GM12878 (cell line): Measurements from ENCODE around the gene FLT1. TPM values are rescaled to one million over a fixed set of nuclear protein-coding genes. Genes with fewer than 3 reads are reported as not detected.

Source experiments
- ATAC-seq: fragments of 200-7000 bp; cut with Tn5 transposase; 3 replicates; pipeline ENCODE4 v1.9.1; 2020; ENCODE audit warnings: mild to moderate bottlenecking, moderate library complexity
- BruUV-seq: library from RNA; stranded (reverse); fragments of 400-500 nt; replicated peaks from 2 replicates; lab custom pipeline; 2021; lab: Mats Ljungman, UMichigan
- CTCF ChIA-PET: fragments of 300-600 bp; sonication (Branson Sonifier 250); formaldehyde crosslinking; extraction: SDS; loops from one replicate; lab custom pipeline; 2021; ENCODE audit warnings: inconsistent platforms; lab: Yijun Ruan, JAX
- POLR2A ChIA-PET: fragments of 350-600 bp; formaldehyde crosslinking; extraction: SDS; loops from one replicate; lab custom pipeline; 2021; ENCODE audit warnings: inconsistent platforms; lab: Charles Lee
- RAD21 ChIA-PET: fragments of 300-600 bp; sonication (Branson Sonifier 250); formaldehyde crosslinking; loops from one replicate; lab custom pipeline; 2023; ENCODE audit warnings: antibody characterized with exemption; ENCODE audit not compliant: unreplicated experiment; lab: Charles Lee
- SMC1A ChIA-PET: fragments of 300-600 bp; sonication (Branson Sonifier 250); formaldehyde crosslinking; loops from one replicate; lab custom pipeline; 2023; ENCODE audit not compliant: unreplicated experiment, uncharacterized antibody; lab: Charles Lee
- DNase-seq: peaks from one replicate; pipeline ENCODE4 v3.0.0-alpha.2; 2011; ENCODE audit warnings: low read depth, low spot score
- FAIRE-seq: peaks from 3 replicates; lab custom pipeline; 2011; peaks lifted over from hg19 to GRCh38; lab: Jason Lieb, UNC
- H2AFZ ChIP-seq: 2 replicates; pipeline ENCODE4 v1.6.0; 2011; ENCODE audit warnings: low read depth, low read length, control low read depth; ENCODE audit not compliant: control insufficient read depth
- H3K27ac ChIP-seq: 2 replicates; pipeline ENCODE4 v1.5.1; 2011; ENCODE audit warnings: control low read depth; ENCODE audit not compliant: control insufficient read depth, insufficient read depth
- H3K27me3 ChIP-seq, 2 experiments: replicated peaks in 1 of 2; 2 replicates each; pipeline versions ENCODE4 v1.6.0 to v1.6.1; 2011; ENCODE audit warnings: low read length in 1 of 2; ENCODE audit not compliant: control insufficient read depth in 2 of 2, insufficient read depth in 2 of 2
- H3K36me3 ChIP-seq, 2 experiments: 2 replicates each; pipeline ENCODE4 v1.5.1; 2011; ENCODE audit warnings: low read length in 1 of 2; ENCODE audit not compliant: control insufficient read depth in 2 of 2, insufficient read depth in 2 of 2
- H3K4me1 ChIP-seq: 2 replicates; pipeline ENCODE4 v1.6.1; 2011; ENCODE audit warnings: mild to moderate bottlenecking, low read length, moderate library complexity, mixed read lengths; ENCODE audit not compliant: control insufficient read depth, insufficient read depth
- H3K4me2 ChIP-seq: 2 replicates; pipeline ENCODE4 v1.6.0; 2011; ENCODE audit warnings: control low read depth; ENCODE audit not compliant: control insufficient read depth, insufficient read depth
- H3K4me3 ChIP-seq: fragments of 200-600 bp; sonication (generic); 2 replicates; pipeline ENCODE4 v1.5.1; 2016
- H3K79me2 ChIP-seq: 2 replicates; pipeline ENCODE4 v1.6.0; 2011; ENCODE audit warnings: low read length; ENCODE audit not compliant: control insufficient read depth, insufficient read depth
- H3K9ac ChIP-seq: 2 replicates; pipeline ENCODE4 v1.8.0; 2011; ENCODE audit warnings: low read length, control low read depth, mixed read lengths; ENCODE audit not compliant: control insufficient read depth, insufficient read depth
- H3K9me3 ChIP-seq: replicated peaks from 3 replicates; pipeline ENCODE4 v1.5.1; 2011; ENCODE audit warnings: mild to moderate bottlenecking, low read length; ENCODE audit not compliant: control insufficient read depth, insufficient read depth
- H4K20me1 ChIP-seq: 2 replicates; pipeline ENCODE4 v1.6.0; 2011; ENCODE audit not compliant: control insufficient read depth, insufficient read depth
- ATF7 ChIP-seq: fragments of 450-650 bp; IDR thresholded peaks from 2 replicates; pipeline ENCODE4 v1.6.1; 2016; ENCODE audit warnings: low read depth, mild to moderate bottlenecking
- BMI1 ChIP-seq: fragments of 450-650 bp; IDR thresholded peaks from 2 replicates; pipeline ENCODE4 v1.6.1; 2016; ENCODE audit warnings: mild to moderate bottlenecking, moderate library complexity, borderline replicate concordance
- CBFB ChIP-seq: IDR thresholded peaks from 2 replicates; pipeline ENCODE4 v1.6.1; 2016; ENCODE audit warnings: antibody characterized with exemption, low read depth
- ETV6 ChIP-seq, 2 experiments: fragments of 450-650 bp in 1 of 2; IDR thresholded peaks in 1 of 2; conservative IDR thresholded peaks in 1 of 2; 2 replicates each; pipeline ENCODE4 v1.6.1; 2014; ENCODE audit warnings: antibody characterized with exemption in 1 of 2, borderline replicate concordance in 1 of 2, low read depth in 1 of 2, mild to moderate bottlenecking in 1 of 2, moderate library complexity in 1 of 2
- GATAD2B ChIP-seq: fragments of 450-650 bp; conservative IDR thresholded peaks from 2 replicates; pipeline ENCODE4 v1.6.1; 2017; ENCODE audit warnings: low read depth, mild to moderate bottlenecking, moderate library complexity
- HCFC1 ChIP-seq: fragments of 150-350 bp; IDR thresholded peaks from 2 replicates; pipeline ENCODE4 v1.6.1; 2014; ENCODE audit warnings: low read length
- HSF1 ChIP-seq: fragments of 150-350 bp; IDR thresholded peaks from 2 replicates; pipeline ENCODE4 v1.6.1; 2014; ENCODE audit warnings: mild to moderate bottlenecking, low read depth, low read length
- IKZF2 ChIP-seq, 2 experiments: fragments of 450-650 bp; IDR thresholded peaks; 2 replicates each; pipeline ENCODE4 v1.6.1; 2017; ENCODE audit warnings: mild to moderate bottlenecking in 2 of 2, moderate library complexity in 2 of 2
- MYB ChIP-seq: fragments of 150-350 bp; IDR thresholded peaks from 2 replicates; pipeline ENCODE4 v1.6.1; 2014; ENCODE audit warnings: mild to moderate bottlenecking, low read depth, low read length, borderline replicate concordance
- NR2C2 ChIP-seq: IDR thresholded peaks from 2 replicates; pipeline ENCODE4 v1.6.1; 2011; ENCODE audit warnings: borderline replicate concordance, low read depth; ENCODE audit not compliant: control insufficient read depth, insufficient read length
- RFX5 ChIP-seq: IDR thresholded peaks from 2 replicates; pipeline ENCODE4 v1.6.1; 2011; ENCODE audit warnings: low read depth, low read length, improper control_type of control experiment
- TCF7 ChIP-seq: IDR thresholded peaks from 2 replicates; pipeline ENCODE4 v1.6.1; 2014; ENCODE audit warnings: antibody characterized with exemption, borderline replicate concordance
- ZBED1 ChIP-seq: IDR thresholded peaks from 2 replicates; pipeline ENCODE4 v1.6.1; 2016; ENCODE audit warnings: borderline replicate concordance
- ZBTB33 ChIP-seq: fragments of 450-650 bp; IDR thresholded peaks from 2 replicates; pipeline ENCODE4 v1.6.1; 2017; ENCODE audit warnings: mild to moderate bottlenecking
- WGBS: methylation state at CpG from one replicate; pipeline ENCODE4 v1.1.6; 2016; ENCODE audit warnings: low lambda C conversion rate; ENCODE audit not compliant: insufficient replicate concordance, insufficient coverage; ENCODE audit errors: missing lambda C conversion rate; 5-methylcytosine and 5-hydroxymethylcytosine counted together
- in situ Hi-C: fragments of 300-500 bp; cut with MboI; formaldehyde crosslinking; loops from 9 replicates; pipeline ENCODE4 v1.14.3; 2018; ENCODE audit warnings: mixed read lengths
- intact Hi-C: fragments of 100-400 bp; cut with micrococcal nuclease; formaldehyde crosslinking; loops from one replicate; pipeline ENCODE4 v1.14.2; 2022; ENCODE audit not compliant: unreplicated experiment
- polyA plus RNA-seq, 11 experiments: library from polyadenylated mRNA; depleted of rRNA in 4 of 11; unstranded in 6 of 11; stranded (reverse) in 5 of 11; fragments of >200 nt; fragmentation: Nextera tagmentation in 4 of 11; fragmentation: Illumina TruSeq in 1 of 11; extraction: Ambion mirVana in 4 of 11; extraction: Trizol in 1 of 11; gene quantifications; 1 replicate in 1 of 11; 2 replicates in 10 of 11; pipeline versions ENCODE4 v1.2.1 to v1.2.3, GENCODE V29; 2011 to 2016; ENCODE audit warnings: inconsistent platforms in 2 of 11, missing spikeins in 2 of 11, low read depth in 1 of 11
- total RNA-seq, 4 experiments: library from RNA; depleted of rRNA in 3 of 4; stranded (reverse); fragments of >200 nt in 3 of 4; fragmentation: Illumina TruSeq in 1 of 4; extraction: Trizol in 1 of 4; gene quantifications; 2 replicates each; pipeline versions ENCODE4 v1.2.1 to v1.2.3, GENCODE V29; 2013 to 2021
- TF ChIP-seq, protein P1 (sequence below): fragments of 450-650 bp; IDR thresholded peaks from 2 replicates; pipeline ENCODE4 v1.6.1; 2016; ENCODE audit warnings: mild to moderate bottlenecking

FLT1 gene
- total and polyA plus RNA-seq, 10 of the 15 experiments (the other 5 are each of a cell fraction or from before 2014, with no cell fraction given) = 0.55 to 5.6 (median 0.84) TPM

DNA sequence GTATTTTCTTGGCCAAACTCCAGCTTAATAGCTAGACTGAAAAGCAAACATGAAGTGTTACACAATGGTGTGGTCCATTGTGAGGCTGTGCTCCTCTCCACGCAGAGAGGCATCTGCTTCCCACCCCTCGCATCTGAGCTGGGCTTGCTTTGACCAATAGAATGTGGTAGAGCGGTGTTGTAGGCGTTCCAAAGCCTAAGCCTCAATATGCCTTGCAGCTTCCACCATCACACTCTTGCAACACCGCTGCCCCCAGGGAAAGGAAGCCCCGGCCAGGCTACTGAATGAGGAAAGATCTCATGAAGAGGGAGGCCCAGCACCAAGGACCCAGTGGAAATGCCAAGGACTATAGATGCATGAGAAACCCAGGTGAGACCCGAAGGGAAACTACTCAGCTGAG lies 9.4 kb downstream of the FLT1 start:
- Histone ChIP-seq H3K27ac (no peak overlapping the region), H3K79me2 (no peaks in the 10 kb centered on the region), H4K20me1 (no peaks in the 10 kb centered on the region), H3K4me3 (no peak overlapping the region), H3K4me2 (no peak overlapping the region), H2AFZ (no peak overlapping the region), H3K9ac (no peak overlapping the region), H3K27me3 (0 out of 4 replicates have a peak, but pooled peaks cover 0 to 2% of the 10 kb centered on the region in 2 experiments), H3K4me1 (no peaks in the 10 kb centered on the region), H3K9me3 (no peaks in the 10 kb centered on the region), H3K36me3 (no peaks in the 10 kb centered on the region)
- FAIRE-seq = no peak
- no peak for ATAC-seq
- ChIA-PET RAD21 (interaction anchor here (1.1 kb wide), 1 partner anchor 59 kb away, joined by 3 read pairs; no protein-coding TSS in a partner anchor), CTCF (no interaction called here), POLR2A (interaction anchor here (1.5 kb wide), 1 partner anchor 10 kb away, joined by 3 read pairs; no protein-coding TSS in a partner anchor), SMC1A (no interaction called here)
- WGBS = 66% methylated on average over 7 of the region's 7 CpGs
- intact Hi-C loops = no loop called here
- TF ChIP-seq CBFB (no peak), ZBED1 (no peak), ETV6 (conservative IDR thresholded peaks at IDR 0.05 in 1 of 2, IDR thresholded peaks at IDR 0.05 in 1 of 2; ENCODE audit: borderline replicate concordance in 1 of 2, low read depth in 1 of 2) (no peak), MYB (no peak), TCF7 (no peak), ATF7 (no peak), IKZF2 (IDR thresholded peaks at IDR 0.05) (no peak), BMI1 (no peak), HSF1 (no peak), ZBTB33 (no peak), GATAD2B (no peak), HCFC1 (no peak), NR2C2 (no peak), RFX5 (no peak)
- TF ChIP-seq, protein P1, sequence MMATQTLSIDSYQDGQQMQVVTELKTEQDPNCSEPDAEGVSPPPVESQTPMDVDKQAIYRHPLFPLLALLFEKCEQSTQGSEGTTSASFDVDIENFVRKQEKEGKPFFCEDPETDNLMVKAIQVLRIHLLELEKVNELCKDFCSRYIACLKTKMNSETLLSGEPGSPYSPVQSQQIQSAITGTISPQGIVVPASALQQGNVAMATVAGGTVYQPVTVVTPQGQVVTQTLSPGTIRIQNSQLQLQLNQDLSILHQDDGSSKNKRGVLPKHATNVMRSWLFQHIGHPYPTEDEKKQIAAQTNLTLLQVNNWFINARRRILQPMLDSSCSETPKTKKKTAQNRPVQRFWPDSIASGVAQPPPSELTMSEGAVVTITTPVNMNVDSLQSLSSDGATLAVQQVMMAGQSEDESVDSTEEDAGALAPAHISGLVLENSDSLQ = no peak
- no peak for DNase-seq
- in situ Hi-C loops = no loop called here
- BruUV-seq = no TSS peak
